GM19099 (cell line): ENCODE measurements around the gene NINJ2.

ENCODE experiments used
- POLR2A ChIP-seq: IDR thresholded peaks from 3 replicates; pipeline ENCODE4 v1.6.1; 2011; ENCODE audit warnings: low read depth; ENCODE audit not compliant: insufficient read length; ENCODE audit errors: extremely low read depth

The NINJ2 gene

GRCh38 chr12:546920-547845 is 116.1 kb downstream of the NINJ2 start:
- TF ChIP-seq POLR2A = no peak

- no peak for TF ChIP-seq POLR2A
Observed at GRCh38 chr12:546265-546919, 116.9 kb downstream of the NINJ2 start.

GRCh38 chr12:545835-546234 is 117.4 kb downstream of the NINJ2 start:
- TF ChIP-seq POLR2A = no peak

DNA sequence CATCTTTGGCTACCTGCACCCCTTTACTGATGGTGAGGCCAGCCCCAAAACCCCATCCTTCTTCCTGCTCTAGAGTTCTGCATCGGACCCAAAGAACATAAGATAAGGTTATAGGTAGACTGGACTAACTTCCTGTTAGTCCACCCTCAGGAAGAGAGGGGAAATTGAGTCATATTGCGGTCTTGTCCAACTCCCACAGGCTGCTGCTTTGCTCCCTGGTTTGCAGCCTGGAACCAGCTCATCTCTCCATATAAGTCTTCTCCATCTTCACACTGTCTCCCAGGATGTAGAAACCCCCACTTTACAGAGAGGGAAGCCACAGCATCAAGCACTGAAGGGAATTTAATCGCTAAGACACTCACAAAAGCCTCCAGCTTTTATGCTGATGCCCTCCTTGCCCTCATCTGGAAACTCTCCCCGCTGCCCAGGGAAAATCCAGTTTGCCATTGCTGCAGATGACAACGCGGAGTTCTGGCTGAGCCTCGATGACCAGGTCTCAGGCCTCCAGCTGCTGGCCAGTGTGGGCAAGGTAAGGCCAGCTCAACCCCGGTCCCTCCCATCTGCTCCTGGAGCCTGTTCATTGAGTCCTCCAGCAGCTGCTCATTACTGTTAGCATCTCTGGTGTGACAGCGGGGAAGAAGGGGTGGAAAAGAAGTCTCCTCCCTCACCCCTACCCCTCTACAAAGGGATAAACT is 118.2 kb downstream of the NINJ2 start:
- no peak for TF ChIP-seq POLR2A

GRCh38 chr12:544142-544541 is 119.1 kb downstream of the NINJ2 start:
- TF ChIP-seq POLR2A = no peak

DNA sequence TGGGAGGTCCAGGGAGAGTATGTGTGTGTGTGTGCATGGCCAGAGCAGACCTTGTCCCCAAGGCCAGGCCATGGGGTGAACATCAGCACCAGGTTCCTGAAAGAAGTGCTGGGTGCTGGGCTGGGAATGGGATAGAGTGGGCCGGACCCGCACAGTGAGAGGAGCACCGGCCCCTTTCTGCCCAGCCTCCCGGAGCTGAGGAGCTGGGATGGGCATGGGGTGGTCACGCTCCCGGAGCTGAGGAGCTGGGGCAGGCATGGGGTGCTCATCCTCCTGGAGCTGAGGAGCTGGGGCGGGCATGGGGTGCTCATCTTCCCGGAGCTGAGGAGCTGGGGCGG is 120.2 kb downstream of the NINJ2 start:
- no peak for TF ChIP-seq POLR2A

- no peak for TF ChIP-seq POLR2A
Observed at GRCh38 chr12:542395-543113, 120.7 kb downstream of the NINJ2 start.

- TF ChIP-seq POLR2A = no peak
Observed at GRCh38 chr12:541676-542324, 121.4 kb downstream of the NINJ2 start.

DNA sequence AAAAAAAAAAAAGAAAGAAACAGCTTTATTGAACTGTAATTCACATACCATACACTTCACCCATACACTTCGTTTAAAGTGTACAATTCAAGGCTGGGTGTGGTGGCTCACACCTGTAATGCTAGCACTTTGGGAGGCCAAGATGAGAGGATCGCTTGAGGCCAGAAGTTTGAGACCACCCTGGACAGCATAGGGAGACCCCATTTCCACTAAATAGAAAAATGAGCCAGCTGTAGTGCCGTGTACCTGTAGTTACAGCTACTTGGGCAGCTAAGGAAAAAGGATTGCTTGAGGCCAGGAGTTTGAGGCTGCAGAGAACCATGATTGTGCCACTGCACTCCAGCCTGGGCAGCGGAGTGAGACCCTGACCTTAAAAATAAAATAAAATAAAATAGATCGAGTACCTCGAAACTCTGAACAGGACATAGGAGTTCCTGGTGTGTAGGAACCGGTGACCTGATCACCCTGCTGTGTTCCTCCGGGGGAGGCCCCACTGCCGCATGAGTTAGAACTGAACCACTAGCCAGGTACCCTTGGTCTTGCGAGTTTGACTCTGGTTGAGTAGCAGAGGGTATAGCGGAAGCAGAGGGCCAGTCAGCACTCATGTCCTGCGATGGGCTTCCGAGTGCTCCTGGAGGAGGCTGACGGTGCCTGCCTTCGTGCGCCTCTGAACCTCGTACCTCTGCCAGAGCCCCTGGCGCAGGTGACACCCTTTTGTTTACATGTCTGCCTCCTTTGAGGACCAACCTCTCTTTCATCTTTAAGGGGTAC is 123.5 kb downstream of the NINJ2 start:
- no peak for TF ChIP-seq POLR2A

- no peak for TF ChIP-seq POLR2A
Observed at GRCh38 chr12:538731-539539, 124.3 kb downstream of the NINJ2 start.

DNA sequence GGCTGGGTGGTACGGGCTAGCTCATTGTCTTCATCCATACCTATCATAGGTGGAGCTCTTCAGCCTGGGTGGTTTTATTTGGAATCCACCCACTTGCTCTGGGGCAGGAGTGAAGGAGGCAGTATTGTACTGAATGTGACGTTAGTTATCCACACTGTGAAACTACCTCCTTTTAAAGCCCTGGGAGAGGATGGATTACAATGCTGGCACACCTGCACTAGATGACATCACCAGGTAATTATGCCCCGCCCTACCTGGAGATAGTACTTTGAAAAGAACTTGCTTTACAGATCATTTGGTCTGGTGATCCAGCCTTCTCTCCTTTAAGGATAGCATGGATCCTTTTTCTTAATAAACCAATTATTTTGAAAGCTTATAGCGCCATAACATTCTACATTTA is 125.5 kb downstream of the NINJ2 start:
- no peak for TF ChIP-seq POLR2A

DNA sequence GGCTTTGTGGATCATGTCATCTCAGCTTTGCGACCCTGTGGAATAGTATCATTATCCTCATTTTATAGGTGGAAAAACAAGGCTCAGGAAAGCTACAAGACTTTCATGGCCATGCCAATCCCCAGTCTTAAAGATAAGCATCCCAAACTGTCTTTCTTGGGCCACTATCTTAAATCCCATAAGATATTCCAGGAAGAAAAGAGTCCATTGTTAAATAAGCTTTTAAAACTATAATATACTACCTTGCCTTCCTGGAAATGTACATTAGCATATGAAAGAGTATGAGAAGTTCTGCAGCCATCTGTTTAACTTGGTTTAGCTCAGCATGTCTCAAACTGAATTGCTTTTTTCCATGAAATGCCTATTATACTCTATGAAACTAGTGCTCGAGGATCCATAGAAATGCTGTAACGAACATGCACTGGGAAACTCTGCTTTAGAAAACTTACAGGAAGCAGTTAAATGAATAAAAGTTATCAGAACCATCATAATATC is 126.4 kb downstream of the NINJ2 start:
- no peak for TF ChIP-seq POLR2A

GRCh38 chr12:535396-535795 is 127.8 kb downstream of the NINJ2 start:
- TF ChIP-seq POLR2A = no peak
